HEK293 (cell line): Measurements from ENCODE around the gene PKP3.

Experiments used
- KLF16 ChIP-seq: fragments of 450-650 bp; formaldehyde crosslinking; IDR thresholded peaks from 2 replicates; pipeline ENCODE4 v1.5.1; 2017; ENCODE audit warnings: missing biosample characterization, missing genetic modification characterization
- ZNF19 ChIP-seq: fragments of 450-650 bp; formaldehyde crosslinking; IDR thresholded peaks from 2 replicates; pipeline ENCODE4; 2016; ENCODE audit warnings: missing biosample characterization, missing genetic modification characterization, low read depth
- ZNF48 ChIP-seq: fragments of 450-650 bp; formaldehyde crosslinking; IDR thresholded peaks from 2 replicates; pipeline ENCODE4 v1.5.1; 2016; ENCODE audit warnings: missing biosample characterization, missing genetic modification characterization
- TF ChIP-seq, protein P1 (sequence below): fragments of 450-650 bp; formaldehyde crosslinking; IDR thresholded peaks from 2 replicates; pipeline ENCODE4 v1.5.1; 2016; ENCODE audit warnings: missing biosample characterization, missing genetic modification characterization
- TF ChIP-seq, protein P2 (sequence below): fragments of 450-650 bp; formaldehyde crosslinking; IDR thresholded peaks from 2 replicates; pipeline ENCODE4 v1.5.1; 2016; ENCODE audit warnings: missing biosample characterization, missing genetic modification characterization
- TF ChIP-seq, protein P3 (sequence below): fragments of 450-650 bp; formaldehyde crosslinking; optimal IDR thresholded peaks from 2 replicates; pipeline ENCODE3; 2016; ENCODE audit warnings: missing biosample characterization, mild to moderate bottlenecking, missing genetic modification characterization
- TF ChIP-seq, protein P4 (sequence below): fragments of 450-650 bp; formaldehyde crosslinking; IDR thresholded peaks from 2 replicates; pipeline ENCODE4 v1.5.1; 2016; ENCODE audit warnings: missing biosample characterization, missing genetic modification characterization

DNA sequence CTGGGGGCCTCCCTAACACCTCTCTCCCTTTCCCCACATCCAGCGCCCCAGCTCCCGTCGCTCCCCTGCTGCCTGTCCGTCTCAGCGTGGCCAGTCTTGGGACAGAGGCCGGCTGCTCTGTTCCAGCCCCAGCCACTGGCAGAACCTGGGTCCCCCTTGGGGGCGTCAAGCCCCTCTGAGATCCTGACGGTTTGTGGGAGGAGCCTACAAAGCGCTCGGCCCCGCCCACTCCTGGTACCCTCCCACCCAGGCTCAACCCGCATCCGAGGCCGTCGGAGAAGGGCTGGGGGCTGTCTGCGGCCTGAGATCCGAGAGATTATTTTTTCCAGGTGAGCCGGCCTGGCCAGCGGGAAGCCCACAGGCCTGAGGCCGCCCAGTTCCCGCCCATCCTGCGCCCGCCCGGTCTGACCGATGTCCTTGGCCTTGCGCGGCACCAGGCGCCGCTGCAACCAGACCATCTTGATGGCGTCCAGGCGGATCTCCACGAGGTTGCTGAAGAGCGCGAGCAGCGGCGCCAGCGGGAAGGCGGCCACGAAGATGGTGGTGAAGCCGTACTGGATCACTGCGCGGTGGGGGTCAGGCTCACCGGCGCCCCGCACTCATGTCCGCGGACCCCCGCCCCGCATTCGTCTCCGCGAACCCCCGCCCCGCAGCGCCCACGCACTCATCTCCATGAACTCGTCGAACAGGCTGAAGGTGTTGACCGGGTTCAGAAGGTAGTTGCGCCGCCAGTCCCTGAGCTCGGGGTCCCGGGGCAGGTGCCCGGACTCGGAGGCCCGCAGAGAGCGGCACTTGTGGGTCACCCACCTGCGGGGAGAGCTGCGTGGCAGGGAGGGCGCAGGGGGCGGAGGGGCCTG lies 26.3 kb downstream of the PKP3 start:
- TF ChIP-seq, protein P1, sequence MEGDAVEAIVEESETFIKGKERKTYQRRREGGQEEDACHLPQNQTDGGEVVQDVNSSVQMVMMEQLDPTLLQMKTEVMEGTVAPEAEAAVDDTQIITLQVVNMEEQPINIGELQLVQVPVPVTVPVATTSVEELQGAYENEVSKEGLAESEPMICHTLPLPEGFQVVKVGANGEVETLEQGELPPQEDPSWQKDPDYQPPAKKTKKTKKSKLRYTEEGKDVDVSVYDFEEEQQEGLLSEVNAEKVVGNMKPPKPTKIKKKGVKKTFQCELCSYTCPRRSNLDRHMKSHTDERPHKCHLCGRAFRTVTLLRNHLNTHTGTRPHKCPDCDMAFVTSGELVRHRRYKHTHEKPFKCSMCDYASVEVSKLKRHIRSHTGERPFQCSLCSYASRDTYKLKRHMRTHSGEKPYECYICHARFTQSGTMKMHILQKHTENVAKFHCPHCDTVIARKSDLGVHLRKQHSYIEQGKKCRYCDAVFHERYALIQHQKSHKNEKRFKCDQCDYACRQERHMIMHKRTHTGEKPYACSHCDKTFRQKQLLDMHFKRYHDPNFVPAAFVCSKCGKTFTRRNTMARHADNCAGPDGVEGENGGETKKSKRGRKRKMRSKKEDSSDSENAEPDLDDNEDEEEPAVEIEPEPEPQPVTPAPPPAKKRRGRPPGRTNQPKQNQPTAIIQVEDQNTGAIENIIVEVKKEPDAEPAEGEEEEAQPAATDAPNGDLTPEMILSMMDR (tag by site-specific recombination), result no peak
- TF ChIP-seq, protein P2, sequence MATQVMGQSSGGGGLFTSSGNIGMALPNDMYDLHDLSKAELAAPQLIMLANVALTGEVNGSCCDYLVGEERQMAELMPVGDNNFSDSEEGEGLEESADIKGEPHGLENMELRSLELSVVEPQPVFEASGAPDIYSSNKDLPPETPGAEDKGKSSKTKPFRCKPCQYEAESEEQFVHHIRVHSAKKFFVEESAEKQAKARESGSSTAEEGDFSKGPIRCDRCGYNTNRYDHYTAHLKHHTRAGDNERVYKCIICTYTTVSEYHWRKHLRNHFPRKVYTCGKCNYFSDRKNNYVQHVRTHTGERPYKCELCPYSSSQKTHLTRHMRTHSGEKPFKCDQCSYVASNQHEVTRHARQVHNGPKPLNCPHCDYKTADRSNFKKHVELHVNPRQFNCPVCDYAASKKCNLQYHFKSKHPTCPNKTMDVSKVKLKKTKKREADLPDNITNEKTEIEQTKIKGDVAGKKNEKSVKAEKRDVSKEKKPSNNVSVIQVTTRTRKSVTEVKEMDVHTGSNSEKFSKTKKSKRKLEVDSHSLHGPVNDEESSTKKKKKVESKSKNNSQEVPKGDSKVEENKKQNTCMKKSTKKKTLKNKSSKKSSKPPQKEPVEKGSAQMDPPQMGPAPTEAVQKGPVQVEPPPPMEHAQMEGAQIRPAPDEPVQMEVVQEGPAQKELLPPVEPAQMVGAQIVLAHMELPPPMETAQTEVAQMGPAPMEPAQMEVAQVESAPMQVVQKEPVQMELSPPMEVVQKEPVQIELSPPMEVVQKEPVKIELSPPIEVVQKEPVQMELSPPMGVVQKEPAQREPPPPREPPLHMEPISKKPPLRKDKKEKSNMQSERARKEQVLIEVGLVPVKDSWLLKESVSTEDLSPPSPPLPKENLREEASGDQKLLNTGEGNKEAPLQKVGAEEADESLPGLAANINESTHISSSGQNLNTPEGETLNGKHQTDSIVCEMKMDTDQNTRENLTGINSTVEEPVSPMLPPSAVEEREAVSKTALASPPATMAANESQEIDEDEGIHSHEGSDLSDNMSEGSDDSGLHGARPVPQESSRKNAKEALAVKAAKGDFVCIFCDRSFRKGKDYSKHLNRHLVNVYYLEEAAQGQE, result no peak
- TF ChIP-seq KLF16 (tag by site-specific recombination) (no peak), ZNF19 (no peak), ZNF48 (tag by site-specific recombination) (no peak)
- TF ChIP-seq, protein P3, sequence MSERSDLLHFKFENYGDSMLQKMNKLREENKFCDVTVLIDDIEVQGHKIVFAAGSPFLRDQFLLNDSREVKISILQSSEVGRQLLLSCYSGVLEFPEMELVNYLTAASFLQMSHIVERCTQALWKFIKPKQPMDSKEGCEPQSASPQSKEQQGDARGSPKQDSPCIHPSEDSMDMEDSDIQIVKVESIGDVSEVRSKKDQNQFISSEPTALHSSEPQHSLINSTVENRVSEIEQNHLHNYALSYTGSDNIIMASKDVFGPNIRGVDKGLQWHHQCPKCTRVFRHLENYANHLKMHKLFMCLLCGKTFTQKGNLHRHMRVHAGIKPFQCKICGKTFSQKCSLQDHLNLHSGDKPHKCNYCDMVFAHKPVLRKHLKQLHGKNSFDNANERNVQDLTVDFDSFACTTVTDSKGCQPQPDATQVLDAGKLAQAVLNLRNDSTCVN (tag by site-specific recombination), result no peak
- TF ChIP-seq, protein P4, sequence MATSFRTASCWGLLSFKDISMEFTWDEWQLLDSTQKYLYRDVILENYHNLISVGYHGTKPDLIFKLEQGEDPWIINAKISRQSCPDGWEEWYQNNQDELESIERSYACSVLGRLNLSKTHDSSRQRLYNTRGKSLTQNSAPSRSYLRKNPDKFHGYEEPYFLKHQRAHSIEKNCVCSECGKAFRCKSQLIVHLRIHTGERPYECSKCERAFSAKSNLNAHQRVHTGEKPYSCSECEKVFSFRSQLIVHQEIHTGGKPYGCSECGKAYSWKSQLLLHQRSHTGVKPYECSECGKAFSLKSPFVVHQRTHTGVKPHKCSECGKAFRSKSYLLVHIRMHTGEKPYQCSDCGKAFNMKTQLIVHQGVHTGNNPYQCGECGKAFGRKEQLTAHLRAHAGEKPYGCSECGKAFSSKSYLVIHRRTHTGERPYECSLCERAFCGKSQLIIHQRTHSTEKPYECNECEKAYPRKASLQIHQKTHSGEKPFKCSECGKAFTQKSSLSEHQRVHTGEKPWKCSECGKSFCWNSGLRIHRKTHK (tag by site-specific recombination), result no peak
